ENCODE measurements around the gene GPS1.

GPS1 gene

GRCh38 chr17:82092995-82093751 is 41.5 kb downstream of the GPS1 start:
- WGBS (ENCODE audit: insufficient coverage) = 98% methylated on average over 32 of the region's 40 CpGs
- no peak for DNase-seq
- CTCF ChIA-PET = no interaction called here
- Histone ChIP-seq H3K27me3 (replicated peaks in 2 of 5; ENCODE audit: control insufficient read depth in 4 of 5, insufficient read depth in 5 of 5, low read length in 4 of 5) (no peaks in the 10 kb centered on the region), H3K36me3 (ENCODE audit: control insufficient read depth in 4 of 4, insufficient read depth in 4 of 4, low read length in 3 of 4) (peaks cover 0 to 80% (median 52%) of the 10 kb centered on the region in 4 experiments), H3K4me3 (ENCODE audit: control insufficient read depth in 1 of 7, extremely low read depth in 1 of 7, insufficient read depth in 4 of 7, low read depth in 2 of 7, low read length in 6 of 7) (no peak overlapping the region), H3K4me1 (ENCODE audit: control extremely low read depth in 1 of 4, control insufficient read depth in 4 of 4, insufficient read depth in 4 of 4, low read length in 3 of 4) (peaks cover 0 to 20% (median 15%) of the 10 kb centered on the region in 4 experiments), H3K27ac (ENCODE audit: insufficient read depth in 1 of 2, low read depth in 1 of 2, low read length in 2 of 2, poor library complexity in 1 of 2, severe bottlenecking in 2 of 2) (no peak overlapping the region), H3K9me3 (ENCODE audit: control extremely low read depth in 1 of 5, control insufficient read depth in 4 of 5, insufficient read depth in 2 of 5, low read depth in 1 of 5, low read length in 4 of 5) (no peaks in the 10 kb centered on the region)
- POLR2A ChIA-PET = no interaction called here

- no peaks in the 10 kb centered on the region for H3K27me3 ChIP-seq (replicated peaks in 2 of 5; ENCODE audit: control insufficient read depth in 4 of 5, insufficient read depth in 5 of 5, low read length in 4 of 5)
- peak overlapping the region in 1 of 7 experiments; percentile 89 for H3K4me3 ChIP-seq (ENCODE audit: control insufficient read depth in 1 of 7, extremely low read depth in 1 of 7, insufficient read depth in 4 of 7, low read depth in 2 of 7, low read length in 6 of 7)
- H3K36me3 ChIP-seq (ENCODE audit: control insufficient read depth in 4 of 4, insufficient read depth in 4 of 4, low read length in 3 of 4) = peaks cover 0 to 61% (median 41%) of the 10 kb centered on the region in 4 experiments
- ChIA-PET POLR2A (no interaction called here), CTCF (no interaction called here)
- no peaks in the 10 kb centered on the region for H3K9me3 ChIP-seq (ENCODE audit: control extremely low read depth in 1 of 5, control insufficient read depth in 4 of 5, insufficient read depth in 2 of 5, low read depth in 1 of 5, low read length in 4 of 5)
- WGBS (ENCODE audit: insufficient coverage) = 94% methylated on average over 31 of the region's 37 CpGs
- DNase-seq = no peak
- peaks cover 0 to 36% (median 25%) of the 10 kb centered on the region in 4 experiments for H3K4me1 ChIP-seq (ENCODE audit: control extremely low read depth in 1 of 4, control insufficient read depth in 4 of 4, insufficient read depth in 4 of 4, low read length in 3 of 4)
- H3K27ac ChIP-seq (ENCODE audit: insufficient read depth in 1 of 2, low read depth in 1 of 2, low read length in 2 of 2, poor library complexity in 1 of 2, severe bottlenecking in 2 of 2) = no peak overlapping the region
Observed at GRCh38 chr17:82094931-82095776, 43.5 kb downstream of the GPS1 start.

GRCh38 chr17:82095777-82096708 is 44.3 kb downstream of the GPS1 start:
- peak overlapping the region in 1 of 2 experiments; percentile 75 for H3K27ac ChIP-seq (ENCODE audit: insufficient read depth in 1 of 2, low read depth in 1 of 2, low read length in 2 of 2, poor library complexity in 1 of 2, severe bottlenecking in 2 of 2)
- no peaks in the 10 kb centered on the region for H3K27me3 ChIP-seq (replicated peaks in 2 of 5; ENCODE audit: control insufficient read depth in 4 of 5, insufficient read depth in 5 of 5, low read length in 4 of 5)
- peaks cover 0 to 41% (median 25%) of the 10 kb centered on the region in 4 experiments for H3K4me1 ChIP-seq (ENCODE audit: control extremely low read depth in 1 of 4, control insufficient read depth in 4 of 4, insufficient read depth in 4 of 4, low read length in 3 of 4)
- H3K9me3 ChIP-seq (ENCODE audit: control extremely low read depth in 1 of 5, control insufficient read depth in 4 of 5, insufficient read depth in 2 of 5, low read depth in 1 of 5, low read length in 4 of 5) = no peaks in the 10 kb centered on the region
- 98% methylated on average over 30 of the region's 35 CpGs for WGBS (ENCODE audit: insufficient coverage)
- peak overlapping the region in 3 of 7 experiments; percentile 77 to 89 (median 80) for H3K4me3 ChIP-seq (ENCODE audit: control insufficient read depth in 1 of 7, extremely low read depth in 1 of 7, insufficient read depth in 4 of 7, low read depth in 2 of 7, low read length in 6 of 7)
- peaks cover 0 to 56% (median 36%) of the 10 kb centered on the region in 4 experiments for H3K36me3 ChIP-seq (ENCODE audit: control insufficient read depth in 4 of 4, insufficient read depth in 4 of 4, low read length in 3 of 4)
- ChIA-PET CTCF (no interaction called here), POLR2A (no interaction called here)
- DNase-seq = no peak

- WGBS (ENCODE audit: insufficient coverage) = 79% methylated on average over 8 of the region's 8 CpGs
- peaks cover 0 to 43% (median 25%) of the 10 kb centered on the region in 4 experiments for H3K4me1 ChIP-seq (ENCODE audit: control extremely low read depth in 1 of 4, control insufficient read depth in 4 of 4, insufficient read depth in 4 of 4, low read length in 3 of 4)
- H3K4me3 ChIP-seq (ENCODE audit: control insufficient read depth in 1 of 7, extremely low read depth in 1 of 7, insufficient read depth in 4 of 7, low read depth in 2 of 7, low read length in 6 of 7) = peak overlapping the region in 6 of 7 experiments; percentile 52 to 89 (median 76)
- H3K36me3 ChIP-seq (ENCODE audit: control insufficient read depth in 4 of 4, insufficient read depth in 4 of 4, low read length in 3 of 4) = peaks cover 0 to 54% (median 32%) of the 10 kb centered on the region in 4 experiments
- ChIA-PET CTCF (no interaction called here), POLR2A (no interaction called here)
- no peaks in the 10 kb centered on the region for H3K27me3 ChIP-seq (replicated peaks in 2 of 5; ENCODE audit: control insufficient read depth in 4 of 5, insufficient read depth in 5 of 5, low read length in 4 of 5)
- no peaks in the 10 kb centered on the region for H3K9me3 ChIP-seq (ENCODE audit: control extremely low read depth in 1 of 5, control insufficient read depth in 4 of 5, insufficient read depth in 2 of 5, low read depth in 1 of 5, low read length in 4 of 5)
- DNase-seq = no peak
- peak overlapping the region in 1 of 2 experiments; percentile 75 for H3K27ac ChIP-seq (ENCODE audit: insufficient read depth in 1 of 2, low read depth in 1 of 2, low read length in 2 of 2, poor library complexity in 1 of 2, severe bottlenecking in 2 of 2)
Observed at GRCh38 chr17:82096709-82097183, 45.0 kb downstream of the GPS1 start.

GRCh38 chr17:82097184-82097918 is 45.7 kb downstream of the GPS1 start:
- Histone ChIP-seq H3K9me3 (ENCODE audit: control extremely low read depth in 1 of 5, control insufficient read depth in 4 of 5, insufficient read depth in 2 of 5, low read depth in 1 of 5, low read length in 4 of 5) (no peaks in the 10 kb centered on the region), H3K4me3 (ENCODE audit: control insufficient read depth in 1 of 7, extremely low read depth in 1 of 7, insufficient read depth in 4 of 7, low read depth in 2 of 7, low read length in 6 of 7) (peak overlapping the region; percentile 52 to 89 (median 75)), H3K36me3 (ENCODE audit: control insufficient read depth in 4 of 4, insufficient read depth in 4 of 4, low read length in 3 of 4) (peaks cover 0 to 47% (median 26%) of the 10 kb centered on the region in 4 experiments), H3K4me1 (ENCODE audit: control extremely low read depth in 1 of 4, control insufficient read depth in 4 of 4, insufficient read depth in 4 of 4, low read length in 3 of 4) (peaks cover 0 to 43% (median 25%) of the 10 kb centered on the region in 4 experiments), H3K27ac (ENCODE audit: insufficient read depth in 1 of 2, low read depth in 1 of 2, low read length in 2 of 2, poor library complexity in 1 of 2, severe bottlenecking in 2 of 2) (peak overlapping the region in 1 of 2 experiments; percentile 75), H3K27me3 (replicated peaks in 2 of 5; ENCODE audit: control insufficient read depth in 4 of 5, insufficient read depth in 5 of 5, low read length in 4 of 5) (no peaks in the 10 kb centered on the region)
- peak in 2 of 3 donors; percentile 16 to 36 for DNase-seq
- under 1% methylated on average over 68 of the region's 77 CpGs for WGBS (ENCODE audit: insufficient coverage)
- CTCF ChIA-PET = interaction anchor here (2.1 kb wide), 1 partner anchor 10 kb away, joined by 6 read pairs; no protein-coding TSS in a partner anchor
- POLR2A ChIA-PET = interaction anchor here (0.5 to 0.6 kb wide), 2 partner anchors 60 to 361 kb away, joined by 3 to 5 read pairs; partner anchors contain the start of gene DCXR

GRCh38 chr17:82097919-82098168 is 46.1 kb downstream of the GPS1 start:
- POLR2A ChIA-PET = interaction anchor here (0.5 to 0.8 kb wide), 5 partner anchors 17 to 361 kb away, joined by 3 to 5 read pairs (median 3); partner anchors contain the start of genes DCXR and P4HB
- Histone ChIP-seq H3K27me3 (replicated peaks in 2 of 5; ENCODE audit: control insufficient read depth in 4 of 5, insufficient read depth in 5 of 5, low read length in 4 of 5) (no peaks in the 10 kb centered on the region), H3K4me3 (ENCODE audit: control insufficient read depth in 1 of 7, extremely low read depth in 1 of 7, insufficient read depth in 4 of 7, low read depth in 2 of 7, low read length in 6 of 7) (peak overlapping the region; percentile 52 to 89 (median 75)), H3K36me3 (ENCODE audit: control insufficient read depth in 4 of 4, insufficient read depth in 4 of 4, low read length in 3 of 4) (peaks cover 0 to 43% (median 24%) of the 10 kb centered on the region in 4 experiments), H3K4me1 (ENCODE audit: control extremely low read depth in 1 of 4, control insufficient read depth in 4 of 4, insufficient read depth in 4 of 4, low read length in 3 of 4) (peaks cover 0 to 43% (median 25%) of the 10 kb centered on the region in 4 experiments), H3K9me3 (ENCODE audit: control extremely low read depth in 1 of 5, control insufficient read depth in 4 of 5, insufficient read depth in 2 of 5, low read depth in 1 of 5, low read length in 4 of 5) (no peaks in the 10 kb centered on the region), H3K27ac (ENCODE audit: insufficient read depth in 1 of 2, low read depth in 1 of 2, low read length in 2 of 2, poor library complexity in 1 of 2, severe bottlenecking in 2 of 2) (peak overlapping the region in 1 of 2 experiments; percentile 75)
- CTCF ChIA-PET = interaction anchor here (2.1 kb wide), 1 partner anchor 9 kb away, joined by 6 read pairs; no protein-coding TSS in a partner anchor
- WGBS (ENCODE audit: insufficient coverage) = 0% methylated on average over 35 of the region's 36 CpGs
- DNase-seq = no peak
